Mesenchymal stem cell (in vitro differentiated cells and primary cell): Measurements from ENCODE around the gene PARK7.

ENCODE experiments used
- DNase-seq: peaks from one replicate; pipeline ENCODE4 v3.0.0-alpha.2; 2013
- H2AFZ ChIP-seq: one replicate; pipeline ENCODE4 v1.6.1; 2013; ENCODE audit warnings: low read depth, mild to moderate bottlenecking, control low read depth, inconsistent platforms, low read length, moderate library complexity
- H2AK5ac ChIP-seq: 2 replicates; pipeline ENCODE4 v1.6.1; 2013; ENCODE audit warnings: low read length, moderate library complexity, mild to moderate bottlenecking, inconsistent platforms; ENCODE audit not compliant: severe bottlenecking
- H2BK120ac ChIP-seq: one replicate; pipeline ENCODE4 v1.6.1; 2013; ENCODE audit warnings: low read depth, mild to moderate bottlenecking, inconsistent platforms, low read length, moderate library complexity
- H2BK12ac ChIP-seq, 2 experiments: one replicate each; pipeline ENCODE4 v1.6.1; 2013; ENCODE audit warnings: inconsistent platforms in 2 of 2, low read length in 2 of 2, mild to moderate bottlenecking in 2 of 2, moderate library complexity in 2 of 2, control low read depth in 1 of 2
- H2BK15ac ChIP-seq: one replicate; pipeline ENCODE4 v1.6.1; 2013; ENCODE audit warnings: mild to moderate bottlenecking, low read depth, inconsistent platforms; ENCODE audit not compliant: poor library complexity, severe bottlenecking
- H2BK5ac ChIP-seq: 2 replicates; pipeline ENCODE4 v1.6.1; 2013; ENCODE audit warnings: low read depth, mild to moderate bottlenecking, low read length, control low read depth, inconsistent platforms; ENCODE audit not compliant: poor library complexity, severe bottlenecking
- H3K14ac ChIP-seq, 2 experiments: one replicate each; pipeline ENCODE4 v1.6.1; 2013; ENCODE audit warnings: inconsistent platforms in 2 of 2, low read length in 2 of 2, control low read depth in 1 of 2, mild to moderate bottlenecking in 1 of 2, moderate library complexity in 1 of 2
- H3K18ac ChIP-seq, 2 experiments: one replicate each; pipeline ENCODE4 v1.6.1; 2013; ENCODE audit warnings: inconsistent platforms in 2 of 2, low read length in 2 of 2, control low read depth in 1 of 2, low read depth in 1 of 2, mild to moderate bottlenecking in 1 of 2
- H3K23ac ChIP-seq, 2 experiments: one replicate each; pipeline ENCODE4 v1.6.1; 2013; ENCODE audit warnings: inconsistent platforms in 2 of 2, low read length in 2 of 2, mild to moderate bottlenecking in 2 of 2, moderate library complexity in 2 of 2, control low read depth in 1 of 2
- H3K27ac ChIP-seq: 2 replicates; pipeline ENCODE4 v1.5.1; 2013; ENCODE audit warnings: mild to moderate bottlenecking, moderate library complexity, low read length, control low read depth, inconsistent platforms; ENCODE audit not compliant: poor library complexity, severe bottlenecking
- H3K27me3 ChIP-seq, 2 experiments: 2 replicates each; pipeline versions ENCODE4 v1.6.1 to v1.7.0; 2013; ENCODE audit warnings: low read length in 2 of 2, mild to moderate bottlenecking in 2 of 2, moderate library complexity in 2 of 2, control low read depth in 1 of 2, inconsistent platforms in 1 of 2; ENCODE audit not compliant: control insufficient read depth in 1 of 2, insufficient read depth in 1 of 2
- H3K36me3 ChIP-seq, 2 experiments: 2 replicates each; pipeline versions ENCODE4 v1.6.1 to v1.7.0; 2013; ENCODE audit warnings: low read length in 2 of 2, control low read depth in 1 of 2, inconsistent platforms in 1 of 2, low read depth in 1 of 2, mild to moderate bottlenecking in 1 of 2; ENCODE audit not compliant: insufficient read depth in 2 of 2, control insufficient read depth in 1 of 2
- H3K4ac ChIP-seq, 2 experiments: one replicate each; pipeline ENCODE4 v1.6.1; 2013; ENCODE audit warnings: inconsistent platforms in 2 of 2, low read length in 2 of 2, mild to moderate bottlenecking in 2 of 2, moderate library complexity in 2 of 2, control low read depth in 1 of 2, low read depth in 1 of 2
- H3K4me1 ChIP-seq: 2 replicates; pipeline ENCODE4 v1.6.1; 2013; ENCODE audit warnings: low read depth, low read length, control low read depth; ENCODE audit not compliant: control insufficient read depth, insufficient read depth
- H3K4me2 ChIP-seq: 2 replicates; pipeline ENCODE4 v1.6.1; 2013; ENCODE audit warnings: low read length, mild to moderate bottlenecking, inconsistent platforms; ENCODE audit not compliant: poor library complexity, severe bottlenecking
- H3K4me3 ChIP-seq, 2 experiments: 2 replicates each; pipeline versions ENCODE4 v1.5.1 to v1.7.0; 2013; ENCODE audit warnings: low read length in 2 of 2, mild to moderate bottlenecking in 2 of 2, control low read depth in 1 of 2, low read depth in 1 of 2; ENCODE audit not compliant: insufficient read depth in 1 of 2
- H3K79me1 ChIP-seq: replicated peaks from 2 replicates; pipeline ENCODE4 v1.6.1; 2013; ENCODE audit warnings: mild to moderate bottlenecking, control low read depth, low read length, inconsistent platforms; ENCODE audit not compliant: poor library complexity, severe bottlenecking
- H3K9ac ChIP-seq: 2 replicates; pipeline ENCODE4 v1.7.0; 2013; ENCODE audit warnings: mild to moderate bottlenecking, low read length, moderate library complexity
- H3K9me3 ChIP-seq: 2 replicates; pipeline ENCODE4 v1.7.0; 2013; ENCODE audit warnings: mild to moderate bottlenecking, low read length; ENCODE audit not compliant: control insufficient read depth
- H4K8ac ChIP-seq: one replicate; pipeline ENCODE4 v1.6.1; 2013; ENCODE audit warnings: inconsistent platforms, mild to moderate bottlenecking, low read length, moderate library complexity
- H4K91ac ChIP-seq: one replicate; pipeline ENCODE4 v1.6.1; 2013; ENCODE audit warnings: mild to moderate bottlenecking, low read length, inconsistent platforms
- WGBS: methylation state at CpG from one replicate; pipeline ENCODE4 v1.1.7; 2013; ENCODE audit warnings: mixed read lengths; 5-methylcytosine and 5-hydroxymethylcytosine counted together

PARK7 gene

DNA sequence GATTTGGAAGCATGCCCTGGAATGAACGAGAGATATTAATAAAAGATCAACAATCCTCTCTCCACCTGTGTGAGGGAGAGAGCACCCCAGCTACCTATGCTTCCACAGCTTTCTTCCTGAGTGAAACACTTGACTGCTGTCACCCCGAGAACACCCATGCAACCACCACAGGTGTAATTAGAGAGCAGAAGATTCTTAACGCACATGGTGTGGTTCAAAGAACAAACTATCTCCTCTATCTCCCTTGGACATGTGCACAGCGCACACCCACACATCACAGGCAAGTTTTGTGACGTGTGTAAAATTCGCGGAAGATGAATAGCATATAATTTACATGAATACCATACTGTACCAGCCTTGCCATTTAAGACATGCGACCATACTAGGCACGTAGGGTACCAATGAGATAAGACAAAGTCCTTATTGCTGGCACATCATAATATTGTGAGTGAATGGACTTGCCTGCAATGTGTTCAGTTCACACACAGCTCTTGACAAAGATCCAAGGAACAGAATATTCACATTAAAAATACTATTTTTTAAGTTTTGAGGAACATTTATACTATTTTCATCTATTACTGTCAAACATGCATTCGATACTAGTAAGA is 53.0 kb downstream of the PARK7 start:
- H3K4me2 ChIP-seq = no peak overlapping the region
- H2BK12ac ChIP-seq = no peak overlapping the region
- no peak overlapping the region for H3K14ac ChIP-seq
- no peak overlapping the region for H3K4ac ChIP-seq
- no peak overlapping the region for H2BK15ac ChIP-seq
- no peak overlapping the region for H3K23ac ChIP-seq
- no peak overlapping the region for H3K4me3 ChIP-seq
- peaks cover 30 to 53% of the 10 kb centered on the region in 2 experiments for H3K36me3 ChIP-seq
- no peak overlapping the region for H2BK120ac ChIP-seq
- no peak for DNase-seq
- H2BK5ac ChIP-seq = no peak overlapping the region
- H4K8ac ChIP-seq = no peak overlapping the region
- no peak overlapping the region for H2AFZ ChIP-seq
- H3K27me3 ChIP-seq = no peaks in the 10 kb centered on the region
- no peak overlapping the region for H2AK5ac ChIP-seq
- no peaks in the 10 kb centered on the region for H3K9me3 ChIP-seq
- no peak overlapping the region for H3K27ac ChIP-seq
- H4K91ac ChIP-seq = no peak overlapping the region
- no peak overlapping the region for H3K18ac ChIP-seq
- WGBS = 94% methylated on average over 10 of the region's 10 CpGs
- peak overlapping the region; percentile 79 for H3K9ac ChIP-seq
- peaks cover 3% of the 10 kb centered on the region for H3K4me1 ChIP-seq
- peaks cover 28% of the 10 kb centered on the region for H3K79me1 ChIP-seq

DNA sequence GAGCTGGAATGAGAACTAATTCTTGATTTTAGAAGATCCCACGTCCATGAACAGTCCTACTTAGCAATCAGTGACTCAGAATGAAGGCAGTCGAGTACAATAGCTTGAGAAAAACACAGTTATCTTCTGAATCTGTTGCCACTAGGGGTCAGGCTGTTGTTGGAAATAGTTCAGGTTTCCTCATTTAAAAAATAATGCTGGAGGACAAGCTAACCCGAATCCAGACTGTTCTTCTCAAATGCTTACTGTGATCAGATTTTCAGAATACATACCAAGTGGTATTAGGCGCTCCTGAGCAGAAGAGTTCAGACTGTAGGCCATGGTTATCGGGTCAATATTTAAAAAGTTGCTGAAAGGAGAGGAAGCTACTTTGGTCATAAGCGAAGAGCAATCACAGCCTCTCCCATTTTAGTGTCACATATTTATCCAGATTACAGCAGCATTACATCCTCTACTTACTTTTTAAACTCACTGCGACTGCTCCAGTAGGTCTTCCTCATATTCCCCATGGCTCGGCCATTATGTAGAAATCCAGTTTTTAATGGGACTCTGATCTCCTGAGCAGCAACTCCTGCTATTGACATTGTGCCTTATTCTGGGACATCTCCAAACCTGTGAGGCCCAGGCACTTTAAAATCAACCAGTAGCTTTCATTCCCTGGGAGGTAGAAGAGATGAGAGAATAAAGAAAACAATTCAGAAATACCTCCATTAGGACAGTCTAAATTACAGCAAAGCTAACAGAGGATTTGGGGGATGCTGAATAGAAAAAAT is 53.7 kb downstream of the PARK7 start:
- 45% methylated on average over 8 of the region's 8 CpGs for WGBS
- no peak overlapping the region for H3K4me2 ChIP-seq

DNA sequence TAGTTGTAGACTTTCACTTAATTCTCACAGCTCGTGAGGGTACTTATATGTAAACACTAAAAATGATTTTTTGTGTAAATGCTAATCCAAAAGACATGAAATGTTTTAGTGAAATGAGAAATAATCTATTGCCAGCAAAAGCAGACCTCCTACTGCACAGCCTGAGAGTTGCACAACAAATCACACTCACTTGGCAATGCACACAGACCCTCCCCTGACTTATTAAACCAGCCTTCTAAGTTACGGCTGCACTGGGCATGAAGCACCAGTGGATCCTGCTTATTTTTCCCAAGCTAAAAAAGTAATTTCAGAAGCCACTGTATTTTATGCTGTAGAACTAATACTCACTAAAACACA is 54.3 kb downstream of the PARK7 start:
- Histone ChIP-seq H3K23ac (no peak overlapping the region), H3K4me2 (no peak overlapping the region), H2AK5ac (no peak overlapping the region), H3K4me1 (peaks cover 6% of the 10 kb centered on the region), H3K18ac (no peak overlapping the region), H3K9ac (peak overlapping the region; percentile 79), H4K91ac (no peak overlapping the region), H3K14ac (no peak overlapping the region), H2BK5ac (no peak overlapping the region), H3K4ac (no peak overlapping the region), H2AFZ (no peak overlapping the region), H2BK12ac (no peak overlapping the region), H3K27me3 (no peaks in the 10 kb centered on the region), H3K36me3 (peaks cover 21 to 40% of the 10 kb centered on the region in 2 experiments), H3K4me3 (peak overlapping the region in 1 of 2 experiments; percentile 43), H3K9me3 (no peaks in the 10 kb centered on the region), H4K8ac (no peak overlapping the region), H3K79me1 (peaks cover 20% of the 10 kb centered on the region), H2BK120ac (no peak overlapping the region), H2BK15ac (no peak overlapping the region), H3K27ac (no peak overlapping the region)
- WGBS = 78% methylated on average over 1 of the region's 2 CpGs
- peak; percentile 53 for DNase-seq

More for the DNA sequence above, 53.7 kb downstream of the PARK7 start:
- H3K27ac ChIP-seq = peak overlapping the region; percentile 57
- no peak overlapping the region for H3K18ac ChIP-seq
- DNase-seq = peak; percentile 89
- no peak overlapping the region for H2BK15ac ChIP-seq
- no peaks in the 10 kb centered on the region for H3K9me3 ChIP-seq
- no peak overlapping the region for H2BK120ac ChIP-seq
- peaks cover 22 to 45% of the 10 kb centered on the region in 2 experiments for H3K36me3 ChIP-seq
- no peak overlapping the region for H2BK12ac ChIP-seq
- H3K4ac ChIP-seq = no peak overlapping the region
- peak overlapping the region in 1 of 2 experiments; percentile 43 for H3K4me3 ChIP-seq
- H4K8ac ChIP-seq = no peak overlapping the region
- H3K79me1 ChIP-seq = peaks cover 25% of the 10 kb centered on the region
- H3K9ac ChIP-seq = peak overlapping the region; percentile 79
- H2BK5ac ChIP-seq = no peak overlapping the region
- H3K14ac ChIP-seq = no peak overlapping the region
- H3K27me3 ChIP-seq = no peaks in the 10 kb centered on the region
- H4K91ac ChIP-seq = no peak overlapping the region
- no peak overlapping the region for H3K23ac ChIP-seq
- H3K4me1 ChIP-seq = peaks cover 3% of the 10 kb centered on the region
- H2AFZ ChIP-seq = no peak overlapping the region
- no peak overlapping the region for H2AK5ac ChIP-seq

- H3K9me3 ChIP-seq = no peaks in the 10 kb centered on the region
Observed at GRCh38 chr1:8016210-8016894, 54.8 kb downstream of the PARK7 start.

More at GRCh38 chr1:8016210-8016894, 54.8 kb downstream of the PARK7 start:
- Histone ChIP-seq H2AK5ac (no peak overlapping the region), H2BK12ac (no peak overlapping the region), H3K79me1 (peaks cover 14% of the 10 kb centered on the region), H3K27me3 (no peaks in the 10 kb centered on the region), H3K4me3 (peak overlapping the region in 1 of 2 experiments; percentile 43), H3K4me2 (no peak overlapping the region), H3K4ac (no peak overlapping the region), H3K9ac (peak overlapping the region; percentile 79), H4K91ac (no peak overlapping the region), H3K36me3 (peaks cover 16 to 34% of the 10 kb centered on the region in 2 experiments), H3K18ac (no peak overlapping the region), H3K14ac (no peak overlapping the region), H2BK120ac (no peak overlapping the region), H3K27ac (no peak overlapping the region), H4K8ac (no peak overlapping the region), H2BK5ac (no peak overlapping the region), H3K4me1 (peaks cover 6% of the 10 kb centered on the region), H3K23ac (no peak overlapping the region), H2BK15ac (no peak overlapping the region), H2AFZ (no peak overlapping the region)
- peak; percentile 43 for DNase-seq
- 28% methylated on average over 3 of the region's 4 CpGs for WGBS
